Measurements from ENCODE around the gene HCRT.

The HCRT gene

GRCh38 chr17:42136654-42137051 lies 48.6 kb downstream of the HCRT start:
- no peak for DNase-seq

GRCh38 chr17:42135664-42136653 lies 49.3 kb downstream of the HCRT start:
- DNase-seq: no peak

- no peak for DNase-seq
Observed at GRCh38 chr17:42135151-42135550, 50.1 kb downstream of the HCRT start.

Measured in activated CD8-positive, alpha-beta memory T cell treated with anti-CD3 and anti-CD28 coated beads, Interleukin-2, amount 50 U/mL, for 4 hours (primary cell).